Stimulated activated CD8-positive, alpha-beta memory T cell treated with anti-CD3 and anti-CD28 coated beads, Interleukin-15, amount 100 ng/mL, for 4 hours (primary cell): Measurements from ENCODE around the gene PCDH12.
A peak's percentile ranks its signal among the peaks of the same experiment; 100 is the strongest.

ENCODE experiments used
- DNase-seq, 2 donors: peaks; one replicate each; pipeline ENCODE4 v3.0.0-alpha.2; 2020; ENCODE audit warnings: low read depth in 2 of 2

Gene PCDH12

DNA sequence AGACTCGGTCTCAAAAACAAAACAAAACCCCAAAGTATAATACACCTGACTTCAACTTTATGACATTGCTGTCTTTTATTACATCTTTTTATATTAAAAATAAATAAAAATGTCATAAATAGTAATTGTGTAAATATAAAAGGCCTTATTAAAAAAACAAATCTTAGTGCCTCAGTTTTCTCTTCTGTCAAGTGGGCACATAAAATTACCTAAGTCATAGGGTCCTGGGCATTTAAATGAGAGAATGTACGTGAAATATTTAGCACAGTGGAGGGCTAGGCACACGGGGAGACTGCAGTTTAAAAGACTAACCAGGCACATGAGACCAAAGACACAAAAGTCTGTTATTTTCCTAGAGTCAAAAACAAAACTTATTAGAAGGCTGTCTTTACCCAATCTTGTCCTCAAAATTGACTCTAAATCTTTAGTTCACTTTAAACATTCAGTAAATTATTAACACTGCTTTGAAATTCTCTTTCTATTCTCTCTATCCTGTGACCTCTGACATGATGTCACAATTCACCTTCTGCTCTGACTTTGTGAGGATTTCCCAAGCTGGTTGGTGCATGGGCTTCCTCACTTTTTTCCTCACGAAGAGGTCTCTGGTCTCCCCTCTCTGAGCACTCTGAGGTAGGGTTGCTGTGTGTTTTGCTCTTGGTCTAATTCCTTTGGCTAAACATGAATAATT is 8.4 kb upstream of the PCDH12 start:
- DNase-seq = no peak

DNA sequence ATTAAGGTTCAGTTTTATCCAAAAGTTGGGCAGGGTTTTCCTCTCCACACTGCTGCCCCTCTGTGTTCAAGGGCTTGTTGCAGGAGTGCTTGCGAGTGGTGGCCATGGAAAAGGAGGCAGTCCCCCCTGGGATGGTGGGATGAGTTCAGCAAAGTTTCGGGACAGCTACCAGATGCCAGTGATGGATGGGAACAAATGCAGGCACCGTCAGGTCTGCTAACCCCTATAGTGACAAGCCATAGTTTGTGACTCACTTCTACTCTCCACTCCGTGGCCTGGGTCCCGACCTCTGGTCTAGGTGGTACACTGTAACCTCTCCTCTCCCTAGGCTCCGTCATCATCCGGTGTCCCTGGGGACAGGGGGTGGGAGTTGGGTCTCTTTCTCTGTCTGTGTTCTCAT is 7.1 kb upstream of the PCDH12 start:
- DNase-seq = no peak

DNA sequence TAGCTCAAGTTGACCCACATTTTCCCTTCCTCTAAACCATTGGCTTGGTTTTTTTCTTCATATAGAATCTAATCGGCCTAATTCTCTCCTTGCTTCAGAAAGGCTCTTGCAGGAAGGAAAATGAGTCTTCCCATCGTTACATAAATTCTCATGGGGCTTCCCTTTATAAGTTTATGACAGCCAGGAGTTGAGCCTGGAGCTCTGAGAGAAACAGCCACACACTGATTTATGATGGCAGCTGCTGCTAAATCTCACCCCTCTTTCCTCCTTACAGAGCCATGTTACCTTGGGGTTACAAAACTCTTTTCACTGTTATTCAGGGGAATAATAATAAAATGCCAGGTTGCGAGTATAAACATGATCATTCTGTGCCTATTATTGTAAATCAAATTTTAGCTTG is 5.7 kb upstream of the PCDH12 start:
- no peak for DNase-seq

DNA sequence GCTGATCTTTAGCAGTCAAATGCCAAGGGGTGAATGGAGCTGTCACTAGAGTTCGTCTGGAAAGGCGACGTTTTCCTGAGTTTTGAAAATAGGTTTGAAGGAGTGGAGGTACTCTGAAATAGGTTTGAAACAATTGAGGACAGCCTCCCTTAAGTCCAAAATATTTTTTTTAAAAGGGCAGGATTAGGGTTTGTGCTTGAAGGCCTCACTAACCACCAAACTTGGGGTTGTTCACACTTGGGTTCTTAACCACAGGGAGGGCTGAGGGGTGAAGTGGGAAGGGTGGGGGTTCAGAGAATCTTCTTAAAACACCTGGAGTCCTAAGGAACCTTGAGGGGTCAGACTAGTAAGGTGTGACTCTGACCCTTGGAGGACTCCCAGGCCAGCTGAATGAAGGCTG is 3.5 kb upstream of the PCDH12 start:
- no peak for DNase-seq

DNA sequence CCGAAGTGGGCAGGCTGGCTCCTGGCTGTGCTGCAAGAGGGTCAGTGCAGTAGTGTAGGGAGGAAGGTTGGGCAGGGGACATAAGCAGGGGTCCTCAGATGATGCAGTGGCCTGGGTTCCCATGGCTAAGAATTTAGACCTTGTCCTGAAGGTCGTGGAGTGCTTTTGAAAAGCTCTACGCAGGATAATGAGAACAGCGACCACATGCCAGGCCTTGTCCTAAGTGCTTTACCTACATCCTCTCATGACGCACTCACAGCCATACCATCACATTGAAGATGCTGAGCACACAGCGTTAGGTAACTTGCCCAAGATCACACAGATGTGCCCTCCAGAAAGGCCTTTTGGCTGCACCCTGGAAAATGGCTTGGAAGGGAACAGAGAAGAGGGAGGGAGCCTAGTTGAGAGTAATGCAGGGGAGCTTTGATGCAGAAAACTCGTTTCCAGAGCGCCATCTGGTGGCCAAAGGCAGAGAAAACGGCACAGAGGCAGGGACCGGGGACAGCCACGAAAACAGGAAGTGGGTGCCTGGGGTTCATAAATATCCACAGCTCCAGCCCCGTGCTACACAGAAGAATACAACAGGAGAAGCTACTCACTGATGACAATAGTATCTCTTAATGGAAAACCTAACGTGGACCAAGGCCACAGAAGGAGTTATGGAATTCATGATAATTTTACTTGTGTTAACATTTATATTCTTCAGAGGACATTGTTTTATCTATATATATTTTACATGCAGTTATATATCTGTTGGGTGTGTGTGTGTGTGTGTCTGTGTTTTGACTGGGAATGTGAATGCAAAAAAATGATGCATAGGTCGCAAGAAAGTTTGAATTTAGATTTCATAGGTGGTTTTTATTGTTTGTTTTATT is 2.7 kb upstream of the PCDH12 start:
- DNase-seq = peak; percentile 66 to 78

DNA sequence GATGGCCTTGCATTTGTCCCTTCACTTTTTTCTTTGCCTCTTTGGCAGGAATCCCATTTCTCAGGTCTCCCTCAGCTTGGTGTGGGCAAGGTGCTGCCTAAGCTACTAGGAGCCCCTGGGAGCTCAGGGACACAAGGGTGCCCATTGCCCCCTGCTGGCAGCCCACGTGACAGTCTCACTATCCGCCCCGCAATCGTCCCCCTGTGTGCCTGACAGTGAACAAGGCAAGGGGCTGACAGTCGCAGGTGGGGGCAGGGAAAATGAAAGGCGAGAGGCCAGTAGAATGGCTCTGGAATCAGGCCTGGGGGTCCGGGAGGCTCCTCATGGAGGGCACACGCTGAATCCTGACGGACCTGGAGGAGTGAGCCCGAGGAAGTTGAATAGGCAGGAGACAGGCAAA is 2.0 kb upstream of the PCDH12 start:
- no peak for DNase-seq

DNA sequence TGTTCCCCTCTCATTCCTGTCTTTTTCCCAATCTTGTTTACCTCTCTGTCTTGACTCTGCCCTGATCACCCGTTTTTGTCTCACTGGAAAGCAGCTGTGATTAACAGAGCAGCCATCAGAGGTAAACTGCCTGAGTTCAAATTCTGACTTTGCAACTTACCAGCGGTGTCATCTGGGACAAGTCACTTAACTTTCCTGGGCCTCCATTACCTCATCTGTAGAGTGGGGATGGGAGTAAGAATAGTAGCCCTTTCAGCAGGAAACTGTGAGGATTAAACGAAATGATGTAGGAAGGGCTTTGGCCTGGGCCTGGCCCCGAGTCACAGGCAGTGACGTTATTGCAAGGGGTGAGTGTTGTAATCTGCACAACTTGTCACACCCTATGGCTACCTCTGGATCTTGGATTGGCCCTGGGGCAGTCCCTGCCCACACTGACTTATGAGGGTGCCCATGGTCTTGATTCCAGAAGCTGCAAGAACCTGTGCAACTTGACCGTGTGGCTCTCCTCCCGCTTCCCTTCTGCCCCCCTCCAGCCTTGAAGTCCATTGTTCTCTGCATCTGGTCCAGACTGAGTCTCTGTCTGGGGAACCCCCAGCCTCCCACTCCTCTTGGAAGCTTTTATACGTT is 657 bp upstream of the PCDH12 start:
- no peak for DNase-seq

DNA sequence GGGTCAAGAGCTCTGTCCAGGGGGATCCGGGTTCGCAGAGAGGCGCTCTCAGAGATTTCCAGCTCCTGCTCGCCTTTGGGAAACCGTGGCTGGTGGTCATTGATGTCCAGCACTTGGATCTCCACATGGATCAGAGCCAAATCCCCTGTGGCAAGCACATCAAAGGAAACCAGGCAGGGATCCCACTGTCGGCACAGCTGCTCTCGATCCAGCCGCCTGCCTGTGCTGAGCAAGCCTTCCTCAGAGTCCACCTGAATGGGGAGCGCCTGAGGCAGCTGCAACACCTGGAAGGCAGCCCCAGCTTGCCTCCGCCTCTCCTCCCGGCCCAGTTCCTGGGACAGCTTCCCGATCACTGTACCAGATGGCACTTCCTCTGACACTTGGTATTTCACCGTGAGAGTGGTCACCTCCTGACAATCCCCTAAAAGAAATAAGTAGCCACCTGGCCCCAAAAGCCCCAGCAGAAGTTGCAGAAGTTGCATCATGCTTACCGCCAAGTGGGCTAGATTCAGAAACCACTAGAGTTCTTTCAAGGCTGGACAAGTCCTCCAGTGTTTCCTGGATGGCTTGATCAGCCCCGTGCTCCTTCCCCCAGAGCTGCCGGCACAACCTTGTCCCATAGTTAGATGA is 520 bp downstream of the PCDH12 start:
- DNase-seq = no peak

DNA sequence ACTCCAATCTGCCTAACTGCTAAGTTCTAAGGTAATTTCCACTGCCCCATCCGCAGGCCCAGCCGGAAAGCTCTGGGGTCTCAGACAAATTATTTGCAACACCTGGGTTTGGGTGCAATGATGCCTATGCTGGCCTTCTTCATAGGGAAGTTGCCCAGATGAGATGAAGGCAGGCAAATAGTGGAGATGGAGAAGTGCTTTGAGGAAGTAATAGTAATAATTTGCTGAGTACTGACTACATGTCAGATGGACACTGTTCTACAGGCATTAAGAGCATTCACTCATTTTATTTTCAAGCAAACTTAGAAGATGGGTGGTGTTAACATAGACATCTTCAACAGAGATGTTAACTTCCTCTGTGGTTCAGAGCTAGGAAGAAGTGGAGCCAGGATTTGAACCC is 3.8 kb downstream of the PCDH12 start:
- DNase-seq = no peak

DNA sequence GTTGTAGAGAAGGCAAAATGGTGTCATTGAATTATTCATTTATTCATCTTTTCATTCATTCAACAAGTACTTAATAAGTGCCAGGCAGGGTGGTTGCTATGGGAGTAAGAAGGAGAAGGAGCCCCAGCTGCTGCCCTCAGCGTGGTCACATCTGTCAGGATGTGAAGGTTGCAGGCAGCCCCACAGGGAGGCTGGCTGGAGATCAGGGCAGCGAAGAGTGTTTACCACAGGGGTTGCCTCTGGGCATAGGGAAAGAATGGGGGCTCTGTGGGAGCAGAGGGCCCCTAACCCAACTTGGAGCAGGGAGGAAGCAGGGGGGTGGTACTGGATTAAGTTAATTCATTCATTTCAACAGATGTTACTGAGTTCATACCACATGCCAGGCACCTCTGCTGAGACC is 6.0 kb downstream of the PCDH12 start:
- DNase-seq = no peak

DNA sequence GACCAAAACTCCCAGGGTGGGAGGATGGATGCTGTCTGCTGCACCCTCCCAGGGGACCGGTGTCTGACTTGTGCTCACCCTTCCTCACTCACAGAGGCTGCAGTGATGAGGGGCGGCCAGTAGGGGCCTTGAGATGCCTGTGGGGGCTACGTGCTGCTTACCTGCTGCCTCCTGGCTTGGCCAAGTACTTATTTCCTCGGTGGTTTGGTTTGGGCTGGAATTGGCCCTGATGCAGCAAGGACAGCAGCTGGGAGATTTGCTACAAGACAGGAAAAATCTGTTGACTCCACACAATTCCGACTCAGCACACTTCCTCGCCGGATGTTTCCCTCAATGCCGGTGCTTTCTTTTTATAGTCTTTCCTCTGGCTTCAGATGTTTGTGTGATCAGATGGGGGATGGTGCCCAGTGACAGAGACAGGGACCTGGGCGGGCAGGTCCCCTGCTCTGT is 6.6 kb downstream of the PCDH12 start:
- DNase-seq = no peak

DNA sequence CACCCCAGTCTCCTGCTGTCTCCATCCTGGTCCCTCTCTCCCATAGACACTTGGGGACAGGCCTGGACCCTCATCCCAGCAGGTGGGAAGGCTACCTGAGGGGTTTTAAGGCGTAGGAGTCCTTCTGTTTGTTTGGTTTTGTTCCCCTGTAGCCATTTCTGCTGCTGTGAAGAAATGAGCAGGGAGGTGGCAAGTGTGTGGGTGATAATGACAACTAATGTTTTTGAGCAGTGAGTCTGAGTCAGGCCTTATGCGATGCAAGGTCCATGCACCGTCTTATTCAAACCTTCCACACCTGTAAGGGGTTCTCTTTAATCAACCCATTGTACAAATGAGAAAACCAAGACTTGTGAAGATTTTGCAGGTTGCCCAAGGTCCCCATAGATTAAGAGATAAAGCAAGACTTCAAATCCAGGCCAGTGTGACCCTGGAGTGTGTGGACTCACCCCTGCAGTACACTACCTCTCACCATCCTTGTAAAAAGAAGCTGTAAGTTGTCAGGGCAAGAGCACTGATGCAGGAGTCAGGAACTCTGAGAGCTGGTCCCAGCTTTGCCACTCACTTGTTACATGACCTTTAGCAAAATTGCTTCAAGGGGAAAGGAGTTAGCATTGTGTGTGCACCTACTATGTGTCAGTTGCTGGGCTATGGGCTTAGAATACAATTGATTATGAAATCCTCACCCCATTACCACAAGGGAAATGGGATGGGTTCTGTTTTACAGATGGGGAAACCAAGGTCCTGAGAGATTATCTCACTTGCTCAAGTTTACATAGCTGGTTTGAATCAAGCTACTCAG is 7.6 kb downstream of the PCDH12 start:
- no peak for DNase-seq

DNA sequence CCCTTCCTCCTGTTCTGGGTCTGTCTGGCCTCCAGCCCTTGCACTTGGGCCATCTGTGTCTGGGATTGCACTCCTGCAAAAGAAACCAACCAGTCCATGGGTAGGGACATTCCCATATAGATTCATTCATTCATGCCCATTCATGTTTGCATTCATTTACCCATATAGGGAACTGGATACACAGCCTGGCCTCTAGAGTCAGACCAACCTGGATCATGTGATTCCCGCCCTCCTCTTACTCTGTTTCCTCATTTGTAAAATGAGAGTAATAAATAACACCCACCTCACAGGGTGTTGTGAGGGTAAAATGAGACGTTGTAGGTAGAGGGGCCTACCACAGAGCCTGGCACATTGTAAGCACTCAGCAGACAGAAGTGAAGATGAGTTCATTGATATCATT is 8.5 kb downstream of the PCDH12 start:
- DNase-seq = no peak

DNA sequence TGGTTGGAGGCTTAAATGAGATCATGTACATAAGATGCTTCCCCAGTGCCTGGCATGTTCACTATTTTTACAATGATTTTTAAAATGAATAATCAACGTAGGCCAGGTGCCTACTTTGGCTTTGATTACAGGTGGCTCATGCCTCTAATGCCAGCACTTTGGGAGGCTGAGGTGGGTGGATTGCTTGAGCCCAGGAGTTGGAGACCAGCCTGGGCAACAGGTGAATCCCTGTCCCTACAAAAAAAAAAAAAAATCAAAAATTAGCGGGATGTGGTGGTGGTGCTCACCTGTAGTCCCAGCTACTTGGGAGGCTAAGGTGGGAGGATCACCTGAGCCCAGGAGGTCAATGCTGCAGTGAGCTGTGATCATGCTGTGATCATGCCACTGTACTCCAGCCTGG is 9.2 kb downstream of the PCDH12 start:
- no peak for DNase-seq

DNA sequence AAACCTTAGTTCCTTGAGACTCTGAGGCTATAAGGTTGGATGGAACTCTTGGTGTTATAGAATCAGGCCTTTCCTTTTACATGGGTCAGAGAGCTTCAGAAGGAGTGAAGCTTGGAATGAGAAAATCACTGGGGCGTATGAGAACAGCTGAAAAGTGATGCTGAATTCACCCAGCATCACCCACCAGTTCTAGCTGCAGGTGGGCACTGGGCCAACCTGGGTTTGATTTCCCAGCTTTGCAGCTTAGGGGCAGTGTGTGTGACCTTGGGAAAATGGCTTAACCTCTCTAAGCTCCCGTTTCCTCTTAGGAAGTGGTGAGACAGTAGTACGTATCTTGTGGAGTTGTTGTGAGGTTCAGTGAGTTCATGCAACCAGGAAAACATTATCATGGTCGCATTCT is 10.7 kb downstream of the PCDH12 start:
- no peak for DNase-seq

DNA sequence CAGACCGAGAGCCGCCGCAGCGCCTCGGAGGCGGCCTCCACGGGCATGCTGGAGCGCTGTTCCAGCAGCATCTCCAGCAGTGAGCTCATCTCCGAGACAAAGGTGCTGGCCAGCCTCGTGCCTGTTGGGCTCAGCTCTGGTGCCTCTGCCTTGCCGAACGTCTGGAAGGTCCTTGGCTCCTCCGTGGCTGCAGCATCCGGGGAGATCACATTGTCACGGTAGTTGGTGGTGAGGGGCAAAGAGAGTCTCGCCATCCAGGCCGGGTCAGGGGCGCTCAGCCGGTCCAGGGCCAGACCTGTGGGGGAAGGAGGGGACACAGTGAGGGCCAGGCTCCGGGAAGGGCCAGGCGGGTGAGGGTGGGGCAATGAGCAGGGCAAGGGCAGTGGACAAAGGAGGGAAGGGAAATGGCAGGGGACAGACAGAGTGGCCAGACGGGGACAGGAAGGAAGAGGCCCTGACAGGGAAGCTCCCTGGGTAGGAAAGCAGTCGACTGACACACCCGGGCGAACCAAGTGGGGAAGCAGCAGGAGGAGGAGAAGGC is 12.4 kb downstream of the PCDH12 start:
- DNase-seq = no peak

DNA sequence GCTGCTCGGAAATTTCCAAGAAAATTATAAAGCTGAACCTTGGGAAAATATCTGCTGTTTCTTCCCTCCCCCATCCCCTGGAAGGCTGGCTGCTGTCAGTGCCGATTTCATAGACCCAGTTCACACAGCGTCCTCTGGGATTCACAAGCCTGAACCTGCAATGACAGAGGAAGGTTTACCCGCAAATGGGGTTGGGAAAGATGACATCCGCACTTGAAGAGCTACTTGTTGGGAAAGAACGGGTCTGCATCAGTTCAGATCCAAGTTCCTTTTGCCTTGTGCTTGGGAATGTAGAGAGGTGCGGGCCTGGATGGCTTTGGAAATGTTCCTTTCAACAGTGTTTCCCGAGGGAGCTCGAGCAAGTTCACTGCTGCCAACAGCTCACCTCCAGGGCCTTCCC is 13.9 kb downstream of the PCDH12 start:
- DNase-seq = no peak

DNA sequence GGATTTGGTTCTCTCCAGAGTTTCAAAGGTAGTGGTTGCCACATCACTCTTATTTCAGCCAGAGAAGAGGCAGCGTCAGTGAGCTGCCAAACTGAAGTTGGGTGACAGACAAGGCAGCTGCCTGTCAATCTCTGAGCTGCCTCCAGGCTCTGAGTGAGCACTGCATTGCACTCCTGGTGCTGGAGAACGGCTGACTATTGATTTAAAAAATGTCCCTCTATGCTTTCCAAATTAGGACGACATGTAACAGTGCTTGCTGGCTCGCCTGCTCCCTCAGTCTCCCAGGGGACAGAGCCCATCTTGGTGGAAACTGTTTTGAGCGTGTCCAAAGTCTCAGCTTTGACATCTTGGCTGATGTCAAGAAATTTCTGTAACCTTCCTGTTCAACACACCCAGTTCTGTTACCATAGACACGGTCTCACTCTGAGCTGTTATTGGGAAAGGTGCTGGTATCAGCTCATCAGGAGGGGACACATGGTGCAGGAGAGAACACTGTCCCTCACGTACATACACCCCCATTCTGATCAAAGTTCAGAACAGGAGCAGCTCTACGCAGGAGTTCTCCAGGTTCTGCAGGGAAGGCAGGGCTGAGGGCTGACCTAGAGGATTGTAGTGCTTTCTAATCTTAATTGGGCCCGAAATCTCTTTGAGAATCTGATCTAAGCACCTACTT is 15.7 kb downstream of the PCDH12 start:
- DNase-seq = no peak

DNA sequence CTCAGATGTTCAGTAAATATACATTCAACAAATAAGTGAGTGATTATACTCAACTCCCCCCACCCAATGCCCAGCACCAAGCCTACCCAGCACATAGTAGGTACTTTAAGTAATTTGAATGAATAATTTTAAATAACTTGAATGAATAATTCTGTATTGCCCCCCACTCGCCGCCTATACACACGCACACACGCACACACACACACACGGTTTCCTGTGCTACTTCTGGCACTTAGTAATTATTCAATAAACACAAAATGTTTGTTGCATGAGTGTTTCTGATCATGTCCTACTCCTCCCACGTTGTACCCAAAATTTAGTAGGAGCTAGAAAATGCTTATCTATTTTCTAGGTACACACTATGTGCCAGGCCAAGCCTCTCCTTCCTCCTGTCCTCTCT is 16.2 kb downstream of the PCDH12 start:
- DNase-seq = no peak

DNA sequence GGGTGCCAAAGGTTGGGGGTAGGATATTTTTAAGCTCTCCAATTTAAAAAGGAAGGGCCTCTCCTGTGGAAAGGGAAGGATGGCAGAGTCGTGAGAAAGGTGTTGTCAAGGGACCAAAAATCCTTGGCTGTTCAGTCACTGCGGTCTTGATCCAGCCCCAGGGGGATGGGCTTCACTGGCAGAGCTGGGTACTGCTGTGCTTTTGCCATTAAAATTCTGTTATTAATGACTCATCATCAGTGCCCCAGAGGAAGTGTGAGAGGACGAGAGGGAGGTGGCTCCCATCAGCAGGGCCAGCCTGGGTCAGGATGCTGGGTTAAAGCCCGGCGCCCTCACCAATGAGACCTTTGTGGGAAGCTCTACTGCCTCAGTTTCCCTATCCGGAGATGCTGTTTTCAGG is 16.7 kb downstream of the PCDH12 start:
- no peak for DNase-seq
